Fibroblast of pulmonary artery (primary cell): ENCODE data around the gene SLC24A4.

Experiments
- DNase-seq: peaks from one replicate; pipeline ENCODE4 v3.0.0-alpha.2; 2010; ENCODE audit warnings: low read depth
- H3K4me3 ChIP-seq: replicated peaks from 2 replicates; pipeline ENCODE4 v1.5.1; 2011; ENCODE audit warnings: low read depth, mild to moderate bottlenecking, control low read depth, low read length, moderate library complexity
- TF ChIP-seq, protein P1 (sequence below): IDR thresholded peaks from 2 replicates; pipeline ENCODE4 v1.5.1; 2011; ENCODE audit warnings: mild to moderate bottlenecking, control low read depth, low read length, inconsistent platforms; ENCODE audit errors: missing control alignments

SLC24A4 gene

GRCh38 chr14:92524602-92525185 is 201.7 kb downstream of the SLC24A4 start:
- no peak for DNase-seq
- TF ChIP-seq, protein P1, sequence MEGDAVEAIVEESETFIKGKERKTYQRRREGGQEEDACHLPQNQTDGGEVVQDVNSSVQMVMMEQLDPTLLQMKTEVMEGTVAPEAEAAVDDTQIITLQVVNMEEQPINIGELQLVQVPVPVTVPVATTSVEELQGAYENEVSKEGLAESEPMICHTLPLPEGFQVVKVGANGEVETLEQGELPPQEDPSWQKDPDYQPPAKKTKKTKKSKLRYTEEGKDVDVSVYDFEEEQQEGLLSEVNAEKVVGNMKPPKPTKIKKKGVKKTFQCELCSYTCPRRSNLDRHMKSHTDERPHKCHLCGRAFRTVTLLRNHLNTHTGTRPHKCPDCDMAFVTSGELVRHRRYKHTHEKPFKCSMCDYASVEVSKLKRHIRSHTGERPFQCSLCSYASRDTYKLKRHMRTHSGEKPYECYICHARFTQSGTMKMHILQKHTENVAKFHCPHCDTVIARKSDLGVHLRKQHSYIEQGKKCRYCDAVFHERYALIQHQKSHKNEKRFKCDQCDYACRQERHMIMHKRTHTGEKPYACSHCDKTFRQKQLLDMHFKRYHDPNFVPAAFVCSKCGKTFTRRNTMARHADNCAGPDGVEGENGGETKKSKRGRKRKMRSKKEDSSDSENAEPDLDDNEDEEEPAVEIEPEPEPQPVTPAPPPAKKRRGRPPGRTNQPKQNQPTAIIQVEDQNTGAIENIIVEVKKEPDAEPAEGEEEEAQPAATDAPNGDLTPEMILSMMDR = no peak
- H3K4me3 ChIP-seq = no peak overlapping the region

DNA sequence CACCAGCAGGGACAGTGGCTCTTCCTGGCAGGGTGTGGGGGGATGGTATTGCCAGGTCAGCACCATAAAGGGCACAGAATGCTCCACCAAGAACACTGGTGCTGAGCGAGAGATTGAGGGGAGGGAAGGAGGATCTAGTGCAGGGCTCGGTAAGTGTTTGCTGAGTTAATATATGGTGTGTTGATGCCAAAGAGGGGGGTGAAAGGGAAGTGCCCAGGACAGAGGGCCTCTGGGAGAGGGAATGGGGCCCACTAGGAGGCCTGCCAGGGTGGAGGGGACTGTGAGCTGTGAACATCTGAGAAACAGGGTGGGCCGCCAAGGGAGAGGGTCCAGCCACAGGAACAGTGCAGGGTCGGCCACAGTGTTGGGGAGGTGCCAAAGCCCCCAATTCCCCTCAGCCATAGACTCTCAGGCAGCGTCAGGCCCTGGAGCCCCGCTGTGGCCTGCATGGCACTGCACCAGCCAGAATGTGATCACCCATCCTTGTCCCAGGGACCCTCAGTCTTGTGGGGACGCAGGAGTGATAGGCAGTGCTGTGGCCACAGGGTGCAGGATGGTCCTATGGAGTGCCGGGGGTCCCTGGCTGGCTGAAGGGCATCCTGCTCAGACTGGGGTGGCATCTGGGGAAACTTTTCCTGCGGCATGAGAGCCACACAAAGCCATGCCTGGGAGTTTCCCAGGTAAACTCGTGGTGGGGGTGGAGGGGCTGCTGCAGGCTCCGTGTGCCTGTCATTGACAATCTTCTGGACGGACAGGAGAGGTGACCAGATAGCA is 202.5 kb downstream of the SLC24A4 start:
- TF ChIP-seq, protein P1 = no peak
- H3K4me3 ChIP-seq = no peak overlapping the region
- DNase-seq = no peak

DNA sequence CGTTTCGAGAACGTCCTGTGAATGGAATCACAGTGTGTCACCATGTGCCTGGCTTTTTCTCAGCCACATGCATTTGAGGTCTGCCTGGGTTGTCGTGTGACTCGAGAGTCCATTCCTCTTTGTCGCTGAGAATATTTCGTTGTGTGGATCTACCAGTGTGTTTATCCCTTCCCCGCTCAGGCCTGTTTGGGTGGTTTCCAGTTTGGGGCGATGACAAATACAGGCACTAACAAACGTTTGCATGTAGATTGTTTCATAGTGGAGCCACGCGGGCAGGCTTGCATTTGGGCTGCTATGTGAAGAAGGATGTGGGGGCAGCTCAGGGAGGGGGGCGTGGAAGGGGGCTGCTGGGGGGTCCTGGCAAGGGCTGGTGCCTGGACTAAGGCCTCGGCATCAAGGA is 204.8 kb downstream of the SLC24A4 start:
- H3K4me3 ChIP-seq = no peak overlapping the region
- TF ChIP-seq, protein P1 = no peak
- DNase-seq = peak; percentile 33

DNA sequence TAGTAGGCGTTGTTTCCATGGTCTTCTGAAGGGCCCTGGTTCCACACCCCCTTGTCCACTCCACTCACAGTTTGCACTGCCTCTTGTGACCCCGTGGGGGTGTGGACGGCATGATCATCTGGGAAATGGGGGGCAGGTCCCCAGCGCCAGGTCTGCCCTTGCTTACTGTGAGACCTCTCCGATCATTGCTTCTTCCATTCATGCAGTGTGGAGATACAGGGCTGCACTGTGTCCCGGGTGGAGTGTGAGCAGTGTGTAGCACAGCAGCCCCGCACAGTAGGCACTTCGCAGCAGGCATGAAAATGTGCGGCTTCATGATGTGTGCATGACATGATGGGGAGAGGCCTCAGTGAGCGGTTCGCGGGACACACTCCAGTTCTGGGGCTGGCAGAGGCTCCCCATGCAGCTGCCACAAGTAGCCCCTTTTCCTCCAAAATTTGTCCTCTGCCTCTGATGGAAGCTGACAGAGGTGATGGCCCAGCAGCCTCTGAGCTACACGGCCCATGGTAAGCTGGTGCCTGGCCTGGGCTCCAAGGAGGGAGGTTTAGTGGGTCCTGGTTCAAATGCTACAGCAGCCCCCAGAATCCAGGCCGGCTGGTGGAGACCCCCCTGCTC is 205.6 kb downstream of the SLC24A4 start:
- DNase-seq = no peak
- TF ChIP-seq, protein P1 = no peak
- no peak overlapping the region for H3K4me3 ChIP-seq

DNA sequence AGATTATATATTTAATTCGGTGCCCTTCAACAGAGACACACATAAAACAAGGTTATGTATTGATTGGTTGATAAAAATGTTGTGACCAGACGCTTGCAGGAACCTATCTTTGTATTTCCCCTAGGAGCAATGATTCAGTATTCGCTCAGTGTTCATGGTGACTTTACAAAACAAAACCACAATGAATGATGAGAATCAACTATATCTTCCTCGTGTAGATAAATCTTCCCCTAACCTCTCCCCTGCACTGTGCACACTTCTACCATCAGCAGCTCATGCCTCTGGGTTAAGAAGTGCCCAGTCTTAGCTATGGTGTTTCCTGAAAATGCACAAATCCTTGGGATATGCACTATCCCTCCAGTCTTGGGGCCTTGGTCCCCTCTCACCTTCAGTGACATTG is 206.9 kb downstream of the SLC24A4 start:
- TF ChIP-seq, protein P1 = no peak
- no peak overlapping the region for H3K4me3 ChIP-seq
- no peak for DNase-seq

GRCh38 chr14:92531106-92531873 is 208.3 kb downstream of the SLC24A4 start:
- DNase-seq = no peak
- H3K4me3 ChIP-seq = no peak overlapping the region
- TF ChIP-seq, protein P1 = no peak
